A172 (cell line): Measurements from ENCODE around the gene SLC40A1. TPM values are rescaled to one million over a fixed set of nuclear protein-coding genes. Genes with fewer than 3 reads are reported as not detected.

Source experiments
- DNase-seq: peaks from one replicate; pipeline ENCODE4 v3.0.0-alpha.2; 2015; ENCODE audit warnings: low spot score
- total RNA-seq: library from RNA; depleted of rRNA; stranded (reverse); fragments of >200 nt; shearing (Covaris generic); gene quantifications from 2 replicates; pipeline ENCODE4 v1.2.3, GENCODE V29; 2014

The SLC40A1 gene
- total RNA-seq, 1 experiment from 2014 or later = 1.2 TPM

- no peak for DNase-seq
These were observed 40.0 kb downstream of the SLC40A1 start for GRCh38 chr2:189540551-189540950.

- DNase-seq = no peak
These were observed 42.2 kb downstream of the SLC40A1 start for GRCh38 chr2:189538402-189538801.

- no peak for DNase-seq
These were observed 43.8 kb downstream of the SLC40A1 start for GRCh38 chr2:189536830-189537229.

- DNase-seq = peak; percentile 25
These were observed 45.4 kb downstream of the SLC40A1 start for GRCh38 chr2:189534854-189535832.

- no peak for DNase-seq
These were observed 47.1 kb downstream of the SLC40A1 start for GRCh38 chr2:189533288-189534035.

GRCh38 chr2:189530965-189531637, 49.5 kb downstream of the SLC40A1 start:
- no peak for DNase-seq

- DNase-seq = no peak
These were observed 52.0 kb downstream of the SLC40A1 start for GRCh38 chr2:189528617-189529016.

- DNase-seq = no peak
These were observed 52.6 kb downstream of the SLC40A1 start for GRCh38 chr2:189527812-189528592.

GRCh38 chr2:189527041-189527750, 53.4 kb downstream of the SLC40A1 start:
- DNase-seq = no peak

- DNase-seq = no peak
These were observed 54.3 kb downstream of the SLC40A1 start for GRCh38 chr2:189526241-189526640.

- DNase-seq = no peak
These were observed 55.8 kb downstream of the SLC40A1 start for GRCh38 chr2:189524746-189525145.

GRCh38 chr2:189522435-189523151, 58.0 kb downstream of the SLC40A1 start:
- DNase-seq = no peak

GRCh38 chr2:189521699-189522434, 58.7 kb downstream of the SLC40A1 start:
- no peak for DNase-seq

GRCh38 chr2:189519631-189520387, 60.8 kb downstream of the SLC40A1 start:
- no peak for DNase-seq

- DNase-seq = no peak
These were observed 62.6 kb downstream of the SLC40A1 start for GRCh38 chr2:189517847-189518535.

GRCh38 chr2:189516546-189516945, 64.0 kb downstream of the SLC40A1 start:
- no peak for DNase-seq

- DNase-seq = no peak
These were observed 65.3 kb downstream of the SLC40A1 start for GRCh38 chr2:189515264-189515663.

- DNase-seq = no peak
These were observed 66.5 kb downstream of the SLC40A1 start for GRCh38 chr2:189514104-189514503.
